HG02970 (cell line): ENCODE data around the gene VPS35L.

Source experiments
- ATAC-seq: cut with Tn5 transposase; IDR thresholded peaks from one replicate; pipeline ENCODE4 v1.9.1; 2021; ENCODE audit warnings: mild to moderate bottlenecking, moderate library complexity, moderate number of reproducible peaks; ENCODE audit not compliant: unreplicated experiment, low FRiP score

VPS35L gene

GRCh38 chr16:19733551-19733950 is 178.0 kb downstream of the VPS35L start:
- no peak for ATAC-seq

GRCh38 chr16:19735074-19735867 is 179.8 kb downstream of the VPS35L start:
- no peak for ATAC-seq

GRCh38 chr16:19737306-19738038 is 182.0 kb downstream of the VPS35L start:
- no peak for ATAC-seq

- ATAC-seq = no peak
These were observed 185.9 kb downstream of the VPS35L start for GRCh38 chr16:19741354-19741753.

GRCh38 chr16:19743816-19744159 is 188.3 kb downstream of the VPS35L start:
- no peak for ATAC-seq

GRCh38 chr16:19744670-19745069 is 189.2 kb downstream of the VPS35L start:
- no peak for ATAC-seq

GRCh38 chr16:19745286-19746010 is 189.9 kb downstream of the VPS35L start:
- no peak for ATAC-seq

- no peak for ATAC-seq
These were observed 191.1 kb downstream of the VPS35L start for GRCh38 chr16:19746561-19746960.

GRCh38 chr16:19748389-19749168 is 193.1 kb downstream of the VPS35L start:
- ATAC-seq = no peak

- ATAC-seq = no peak
These were observed 194.1 kb downstream of the VPS35L start for GRCh38 chr16:19749571-19750080.
